CD4-positive, alpha-beta T cell treated with Interleukin-12 subunit alpha and Interleukin-12 subunit beta, for 1 hour (primary cell): ENCODE results near the gene RCOR1.
"Not testable (repeated sequence)": the region's sequence is repeated elsewhere in the genome, so short reads cannot be mapped to it uniquely, and the experiment has no call there.

Experiments used
- DNase-seq: peaks from one replicate; pipeline ENCODE4 v3.0.0-alpha.2; 2020

The RCOR1 gene

GRCh38 chr14:102593825-102594137 lies 1.3 kb downstream of the RCOR1 start:
- DNase-seq = no peak

GRCh38 chr14:102594514-102595175 lies 2.2 kb downstream of the RCOR1 start:
- DNase-seq = peak; percentile 72

DNA sequence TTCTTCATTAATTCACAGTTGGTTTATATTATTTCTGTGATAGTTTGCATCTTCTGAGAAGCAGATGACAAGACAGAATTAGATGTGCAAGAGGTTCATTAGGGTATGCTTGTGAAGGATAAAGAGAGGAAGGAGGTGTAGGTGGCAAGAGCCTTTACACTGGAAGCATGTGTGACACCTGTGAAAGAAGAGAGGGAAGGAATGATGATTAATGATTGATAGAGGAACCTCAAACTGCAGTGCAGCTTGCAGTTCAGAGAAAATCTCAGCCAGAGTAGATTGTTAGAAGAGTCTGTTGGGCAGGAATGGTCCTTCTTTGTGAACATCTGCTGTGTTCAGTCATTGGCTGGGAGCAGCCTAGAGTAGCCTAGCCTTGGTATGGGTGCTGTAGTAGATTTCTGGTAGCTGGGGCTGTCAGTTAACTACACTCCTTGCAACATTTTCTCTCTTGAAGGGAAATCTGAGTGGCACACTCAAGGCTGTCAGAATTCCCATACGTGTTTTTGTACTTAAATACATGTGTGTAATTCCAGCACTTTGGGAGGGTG lies 9.0 kb downstream of the RCOR1 start:
- DNase-seq = no peak

DNA sequence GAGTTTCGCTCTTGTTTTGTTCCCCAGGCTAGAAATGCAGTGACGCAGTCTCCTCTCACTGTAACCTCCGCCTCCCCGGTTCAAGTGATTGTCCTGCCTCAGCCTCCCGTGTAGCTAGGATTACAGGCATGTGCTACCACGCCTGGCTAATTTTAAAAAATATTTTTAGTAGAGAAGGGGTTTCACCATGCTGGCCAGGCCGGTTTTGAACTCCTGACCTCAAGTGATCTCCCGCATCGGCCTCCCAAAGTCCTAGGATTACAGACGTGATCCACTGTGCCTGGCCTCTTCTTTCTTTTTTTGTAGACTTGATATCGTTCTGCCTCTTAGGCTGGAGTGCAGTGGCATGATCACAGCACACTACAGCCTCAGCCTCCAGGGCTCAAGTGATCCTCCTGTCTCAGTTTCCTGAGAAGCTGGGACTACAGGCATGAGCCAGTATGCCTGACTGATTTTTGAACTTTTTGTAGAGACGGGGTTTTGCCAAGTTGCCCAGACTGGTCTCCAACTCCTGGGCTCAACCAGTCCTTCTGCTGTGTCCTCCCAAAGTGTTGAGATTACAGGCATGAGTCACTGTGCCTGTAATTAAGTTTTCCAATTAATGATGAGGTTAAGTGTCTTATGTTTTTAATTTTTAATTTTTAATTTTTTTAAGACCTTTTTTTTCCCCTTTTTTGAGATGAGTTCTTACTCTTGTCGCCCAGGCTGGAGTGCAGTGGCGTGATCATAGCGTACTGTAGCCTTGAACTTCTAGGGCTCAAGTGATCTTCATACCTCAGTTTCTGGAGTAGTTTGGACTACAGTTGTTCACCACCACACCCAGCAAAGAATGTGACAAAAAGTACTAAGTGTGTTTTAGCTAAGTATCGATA lies 10.2 kb downstream of the RCOR1 start:
- DNase-seq = no peak

GRCh38 chr14:102603293-102603907 lies 11.0 kb downstream of the RCOR1 start:
- no peak for DNase-seq

DNA sequence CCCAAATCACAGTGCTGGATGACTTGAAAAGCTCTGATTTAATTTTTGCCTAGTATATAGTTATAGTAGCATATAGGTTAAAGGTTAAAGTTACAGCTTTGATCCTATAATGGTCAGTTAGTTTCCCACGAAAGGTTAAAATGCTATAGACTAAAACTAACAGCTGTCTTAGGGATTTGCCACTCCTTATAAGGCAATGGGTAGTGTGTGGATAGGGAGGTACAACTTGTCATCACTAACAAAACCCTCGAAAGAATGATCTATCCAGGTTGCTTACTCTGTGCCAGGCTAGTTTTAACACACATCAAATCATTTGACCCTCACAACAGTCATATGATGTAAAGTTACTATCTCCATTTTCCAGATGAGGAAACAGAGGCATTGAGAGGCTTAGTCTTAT lies 11.7 kb downstream of the RCOR1 start:
- DNase-seq = no peak

DNA sequence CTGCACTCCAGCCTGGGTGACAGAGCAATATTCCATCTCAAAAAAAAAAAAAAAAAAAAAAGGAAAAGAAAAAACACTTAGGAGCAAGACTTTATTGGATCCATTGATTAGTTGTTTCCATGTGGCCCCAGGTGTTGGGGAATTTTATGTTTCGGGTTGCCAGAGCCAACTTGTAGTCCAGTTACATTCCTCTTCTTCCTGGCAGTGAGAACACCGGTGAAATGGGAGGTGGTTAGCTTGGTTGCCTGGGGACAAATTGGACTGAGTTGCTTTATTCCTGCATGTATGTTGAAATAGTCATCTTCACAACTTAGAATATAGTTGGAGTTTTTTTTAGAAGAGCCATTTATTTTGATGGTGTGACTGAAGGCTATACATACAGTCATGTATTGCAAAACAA lies 12.6 kb downstream of the RCOR1 start:
- no peak for DNase-seq

- DNase-seq = no peak
These were observed 13.8 kb downstream of the RCOR1 start for GRCh38 chr14:102606296-102606695.

GRCh38 chr14:102608064-102608446 lies 15.6 kb downstream of the RCOR1 start:
- no peak for DNase-seq

- DNase-seq = no peak
These were observed 18.7 kb downstream of the RCOR1 start for GRCh38 chr14:102610968-102611811.

GRCh38 chr14:102616318-102616717 lies 23.9 kb downstream of the RCOR1 start:
- no peak for DNase-seq

- no peak for DNase-seq
These were observed 24.4 kb downstream of the RCOR1 start for GRCh38 chr14:102616799-102617198.

DNA sequence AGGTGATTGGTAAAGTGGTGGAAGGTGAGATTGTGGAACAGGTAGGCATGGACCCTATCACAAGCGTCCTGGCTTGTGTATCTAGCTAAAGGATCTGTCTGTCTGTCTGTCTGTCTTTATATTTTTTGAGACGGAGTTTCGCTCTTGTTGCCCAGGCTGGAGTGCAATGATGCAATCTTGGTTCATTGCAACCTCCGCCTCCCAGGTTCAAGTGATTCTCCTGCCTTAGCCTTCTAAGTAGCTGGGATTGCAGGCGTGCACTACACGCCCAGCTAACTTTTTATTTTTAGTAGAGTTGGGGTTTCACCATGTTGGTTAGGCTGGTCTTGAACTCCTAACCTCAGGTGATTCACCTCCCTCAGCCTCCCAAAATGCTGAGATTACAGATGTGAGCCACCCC lies 26.6 kb downstream of the RCOR1 start:
- DNase-seq = not testable (repeated sequence)

DNA sequence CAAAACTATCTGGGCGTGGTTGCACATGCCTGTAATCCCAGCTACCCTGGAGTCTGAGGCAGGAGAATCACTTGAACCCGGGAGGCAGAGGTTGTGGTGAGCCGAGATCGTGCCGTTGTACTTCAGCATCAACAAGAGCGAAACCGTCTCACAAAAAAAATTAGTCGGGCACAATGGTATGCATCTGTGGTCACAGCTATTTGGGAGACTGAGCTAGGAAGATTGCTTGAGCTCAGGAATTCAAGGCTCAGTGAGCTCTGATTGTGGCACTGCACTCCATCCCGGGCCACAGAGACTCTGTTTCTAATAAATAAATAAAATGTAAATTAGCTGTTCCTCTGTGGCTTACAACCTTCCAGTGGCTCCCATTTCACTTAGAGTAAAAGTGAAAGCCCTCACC lies 28.0 kb downstream of the RCOR1 start:
- DNase-seq = no peak

DNA sequence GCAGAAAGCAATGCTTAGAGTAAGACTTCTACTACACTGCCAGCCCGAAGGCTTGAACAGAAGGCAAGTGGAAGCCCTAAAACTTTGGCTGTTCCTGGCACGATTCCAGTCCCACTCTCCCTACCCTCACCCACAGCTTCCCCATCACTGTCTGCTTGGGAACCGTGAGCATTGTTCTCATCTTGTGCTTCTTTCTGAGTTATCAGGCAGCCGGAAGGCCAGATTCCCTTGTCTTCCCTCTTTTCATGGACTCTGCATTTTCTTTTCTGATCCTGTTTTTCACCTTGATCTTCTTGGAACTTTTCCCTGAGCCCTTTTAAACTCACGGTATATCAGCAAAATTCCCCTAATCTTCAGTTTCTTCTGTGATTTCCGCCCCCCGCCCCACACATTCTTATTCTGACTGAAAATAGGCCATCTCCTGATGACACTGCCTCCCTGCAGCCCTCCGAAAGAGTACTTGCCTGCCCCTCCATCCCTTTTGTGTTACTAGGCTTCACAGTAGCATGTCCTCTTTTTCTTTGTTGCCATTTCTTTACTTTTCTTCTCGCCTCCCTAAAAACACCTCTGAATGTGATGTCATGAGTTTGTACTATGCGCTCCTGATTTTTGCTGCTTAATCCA lies 29.9 kb downstream of the RCOR1 start:
- DNase-seq = no peak

DNA sequence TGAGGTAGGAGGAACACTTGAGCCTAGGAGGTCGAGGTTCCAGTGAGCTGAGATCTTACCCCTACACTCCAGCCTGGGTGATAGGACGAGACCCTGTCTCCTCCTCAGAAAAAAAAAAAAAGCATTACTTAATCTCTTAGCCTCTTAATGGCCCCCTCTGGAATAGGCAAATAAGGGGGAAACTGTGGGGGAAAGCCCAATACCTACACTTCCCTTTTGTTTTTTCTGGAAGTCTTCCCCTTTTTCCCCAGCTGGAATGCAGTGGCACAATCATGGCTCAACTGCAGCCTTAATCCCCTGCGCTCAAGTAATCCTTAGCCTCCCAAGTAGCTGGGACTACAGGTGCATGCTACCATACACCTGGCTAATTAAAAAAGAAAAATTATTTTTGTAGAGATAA lies 32.2 kb downstream of the RCOR1 start:
- DNase-seq = no peak

DNA sequence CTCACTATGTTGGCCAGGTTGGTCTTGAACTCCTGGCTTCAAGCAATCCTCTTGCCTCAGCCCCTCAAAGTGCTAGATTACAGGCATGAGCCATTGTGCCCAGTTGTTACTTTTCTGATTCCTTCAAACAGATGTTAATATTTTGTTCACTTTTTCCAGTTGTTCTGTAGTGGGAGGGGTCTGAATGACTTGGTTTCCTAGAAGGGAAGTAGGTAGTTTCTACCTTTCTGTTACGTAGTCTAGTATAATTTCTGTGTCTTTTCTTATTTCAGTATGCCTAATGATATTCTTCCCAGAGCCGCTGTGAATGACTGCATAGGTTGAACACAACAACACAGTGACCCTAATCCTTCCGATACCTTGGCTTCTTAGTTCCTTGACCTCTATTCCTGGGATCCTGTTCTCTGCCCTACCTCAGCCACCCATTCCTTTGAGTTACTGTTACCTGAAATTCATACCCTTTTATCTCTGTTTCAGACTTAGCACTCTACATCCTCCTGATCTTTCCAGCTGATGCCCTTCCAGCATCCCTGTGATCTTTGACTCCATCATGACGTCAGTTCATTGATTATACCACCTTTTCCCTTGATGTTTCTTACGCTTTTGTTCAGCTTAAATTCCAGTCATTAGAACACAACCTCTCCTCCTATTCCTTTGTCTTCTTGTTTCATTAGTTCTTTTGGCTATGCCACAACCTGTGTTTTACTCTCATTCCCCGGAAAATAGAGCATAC lies 33.3 kb downstream of the RCOR1 start:
- DNase-seq = no peak

DNA sequence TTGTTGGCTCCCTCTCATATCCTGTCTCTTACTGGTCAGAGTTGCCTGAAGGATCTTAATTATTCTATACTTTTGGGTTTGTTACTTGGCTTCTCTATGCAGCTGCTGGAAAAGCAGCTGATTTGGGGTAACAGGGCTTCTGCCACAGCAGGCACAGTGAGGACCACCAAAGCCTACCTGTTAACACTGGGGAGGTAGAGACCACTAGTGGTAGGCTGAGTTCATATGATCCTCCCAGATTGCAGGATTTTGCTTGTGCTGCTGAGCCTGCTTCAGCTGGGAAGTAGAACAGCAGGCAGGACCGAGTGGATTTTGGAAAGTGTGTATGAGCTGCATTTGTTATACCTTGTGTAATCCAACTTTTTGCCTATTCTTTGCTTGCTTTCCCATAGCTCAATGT lies 34.1 kb downstream of the RCOR1 start:
- no peak for DNase-seq

- DNase-seq = no peak
These were observed 36.6 kb downstream of the RCOR1 start for GRCh38 chr14:102629011-102629444.

GRCh38 chr14:102629808-102630350 lies 37.4 kb downstream of the RCOR1 start:
- no peak for DNase-seq

DNA sequence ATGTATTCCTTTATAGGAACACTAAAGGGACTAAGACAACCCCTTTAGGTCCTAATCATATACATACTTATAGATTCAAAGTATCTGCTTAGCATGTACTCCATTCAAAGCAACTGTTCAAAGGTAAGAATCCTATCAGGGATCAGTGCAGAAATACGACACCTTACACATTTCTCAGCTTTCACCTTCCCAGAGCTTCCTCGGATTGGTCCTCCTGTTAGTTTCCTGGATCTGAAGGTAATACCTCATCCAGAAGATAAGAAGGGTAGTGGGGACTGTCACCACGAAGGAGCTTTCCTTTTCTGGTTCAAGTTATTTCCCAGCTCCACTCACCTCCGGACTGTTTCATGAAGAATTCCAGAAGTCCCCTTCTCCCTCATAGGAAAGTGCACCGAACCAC lies 38.0 kb downstream of the RCOR1 start:
- no peak for DNase-seq
